ENCODE results near the gene TMEM150B. TPM values are rescaled to one million over a fixed set of nuclear protein-coding genes. Genes with fewer than 3 reads are reported as not detected.

The TMEM150B gene
- not detected for total RNA-seq

GRCh38 chr19:55325172-55325571 is at the start of gene TMEM150B:
Gene TMEM150B (minus strand): TSS chr19:55325341. CDS start chr19:55321036, 4,305 bp downstream.

GRCh38 chr19:55370305-55370988 is 45.3 kb upstream of the TMEM150B start, which contains the start of gene IL11:
Gene IL11 (minus strand): TSS chr19:55370463. CDS start chr19:55370310, 153 bp downstream.

GRCh38 chr19:55362990-55363716 is 38.0 kb upstream of the TMEM150B start, which contains the start of gene GARIN5B:
Gene GARIN5B (minus strand): TSS chr19:55363260. CDS start chr19:55363066, 194 bp downstream.

GRCh38 chr19:55354698-55355212 is 29.6 kb upstream of the TMEM150B start, which contains the start of gene COX6B2:
Gene COX6B2 (minus strand): TSS chr19:55354719. CDS start chr19:55354521, 198 bp downstream.

GRCh38 chr19:55339105-55339888 is 14.2 kb upstream of the TMEM150B start, which contains the start of gene KMT5C:
Gene KMT5C (plus strand): TSS chr19:55339876. CDS start chr19:55341937, 2,061 bp downstream.

GRCh38 chr19:55283548-55284377 is 41.4 kb downstream of the TMEM150B start, which contains the start of gene BRSK1:
Gene BRSK1 (plus strand): TSS chr19:55283997. CDS start chr19:55284443, 446 bp downstream.

GRCh38 chr19:55279770-55280643 is 45.1 kb downstream of the TMEM150B start, which contains the start of gene HSPBP1:
Gene HSPBP1 (minus strand): TSS chr19:55280110. CDS start chr19:55279608, 502 bp downstream.

Other genes with a start within 250 kb of the TMEM150B start
- 2.1 TPM for gene EPS8L1, start 249.5 kb downstream of the TMEM150B start, total RNA-seq
- gene PPP1R12C, start 207.7 kb downstream of the TMEM150B start, total RNA-seq = 16.1 TPM
- gene TNNT1, start 176.1 kb downstream of the TMEM150B start, total RNA-seq = 20.5 TPM
- gene TNNI3, start 167.6 kb downstream of the TMEM150B start, total RNA-seq = 3.5 TPM
- gene DNAAF3, start 158.7 kb downstream of the TMEM150B start, total RNA-seq = 3.9 TPM
- 67.4 TPM for gene SYT5, start 145.1 kb downstream of the TMEM150B start, total RNA-seq
- gene PTPRH, start 115.8 kb downstream of the TMEM150B start, total RNA-seq = 0.69 TPM
- 0.92 TPM for gene TMEM86B, start 96.6 kb downstream of the TMEM150B start, total RNA-seq
- 23.1 TPM for gene PPP6R1, start 66.3 kb downstream of the TMEM150B start, total RNA-seq
- gene HSPBP1, start 45.2 kb downstream of the TMEM150B start, total RNA-seq = 29.8 TPM
- gene BRSK1, start 41.3 kb downstream of the TMEM150B start, total RNA-seq = 111 TPM
- gene KMT5C, start 14.5 kb upstream of the TMEM150B start, total RNA-seq = 11.3 TPM
- 0.92 TPM for gene COX6B2, start 29.4 kb upstream of the TMEM150B start, total RNA-seq
- not detected for gene GARIN5B, start 37.9 kb upstream of the TMEM150B start, total RNA-seq
- gene IL11, start 45.1 kb upstream of the TMEM150B start, total RNA-seq = 0.23 TPM
- gene TMEM190, start 51.5 kb upstream of the TMEM150B start, total RNA-seq = not detected
- not detected for gene TMEM238, start 59.0 kb upstream of the TMEM150B start, total RNA-seq
- gene RPL28, start 60.6 kb upstream of the TMEM150B start, total RNA-seq = 129 TPM
- 43.4 TPM for gene UBE2S, start 82.4 kb upstream of the TMEM150B start, total RNA-seq
- 4.6 TPM for gene SHISA7, start 118.0 kb upstream of the TMEM150B start, total RNA-seq
- gene ISOC2, start 136.3 kb upstream of the TMEM150B start, total RNA-seq = 20.5 TPM
- gene C19orf85, start 139.4 kb upstream of the TMEM150B start, total RNA-seq = not detected
- gene ZNF628, start 151.3 kb upstream of the TMEM150B start, total RNA-seq = 1.6 TPM
- gene NAT14, start 159.8 kb upstream of the TMEM150B start, total RNA-seq = 20.3 TPM
- gene SSC5D, start 163.1 kb upstream of the TMEM150B start, total RNA-seq = 0.23 TPM
- not detected for gene SBK2, start 211.8 kb upstream of the TMEM150B start, total RNA-seq
- gene SBK3, start 220.2 kb upstream of the TMEM150B start, total RNA-seq = not detected